Dendritic cell treated with granulocyte-macrophage colony-stimulating factor and Interleukin-4, amounts not matched to agents 40 ng/mL and 50 ng/mL, for 4 days (primary cell): ENCODE results near the gene PBXIP1.
"Not testable (repeated sequence)": the region's sequence is repeated elsewhere in the genome, so short reads cannot be mapped to it uniquely, and the experiment has no call there.

ENCODE experiments used
- H3K27ac Mint-ChIP-seq: one replicate; pipeline ENCODE4 v1.8.0; 2022; ENCODE audit warnings: mild to moderate bottlenecking, mixed read lengths
- H3K27me3 Mint-ChIP-seq: one replicate; pipeline ENCODE4 v1.8.0; 2022; ENCODE audit warnings: mild to moderate bottlenecking, mixed read lengths
- H3K36me3 Mint-ChIP-seq: one replicate; pipeline ENCODE4 v1.8.0; 2022; ENCODE audit warnings: low read depth, mixed read lengths
- H3K4me1 Mint-ChIP-seq: one replicate; pipeline ENCODE4 v1.8.0; 2022; ENCODE audit warnings: low read depth, mixed read lengths
- H3K4me3 Mint-ChIP-seq: one replicate; pipeline ENCODE4 v1.8.0; 2022; ENCODE audit warnings: mild to moderate bottlenecking, moderate library complexity, mixed read lengths
- H3K9me3 Mint-ChIP-seq: one replicate; pipeline ENCODE4 v1.8.0; 2022; ENCODE audit warnings: mixed read lengths
- intact Hi-C: fragments of 100-400 bp; cut with micrococcal nuclease; formaldehyde crosslinking; loops from one replicate; pipeline ENCODE4 v1.15.0; 2022

PBXIP1 gene

DNA sequence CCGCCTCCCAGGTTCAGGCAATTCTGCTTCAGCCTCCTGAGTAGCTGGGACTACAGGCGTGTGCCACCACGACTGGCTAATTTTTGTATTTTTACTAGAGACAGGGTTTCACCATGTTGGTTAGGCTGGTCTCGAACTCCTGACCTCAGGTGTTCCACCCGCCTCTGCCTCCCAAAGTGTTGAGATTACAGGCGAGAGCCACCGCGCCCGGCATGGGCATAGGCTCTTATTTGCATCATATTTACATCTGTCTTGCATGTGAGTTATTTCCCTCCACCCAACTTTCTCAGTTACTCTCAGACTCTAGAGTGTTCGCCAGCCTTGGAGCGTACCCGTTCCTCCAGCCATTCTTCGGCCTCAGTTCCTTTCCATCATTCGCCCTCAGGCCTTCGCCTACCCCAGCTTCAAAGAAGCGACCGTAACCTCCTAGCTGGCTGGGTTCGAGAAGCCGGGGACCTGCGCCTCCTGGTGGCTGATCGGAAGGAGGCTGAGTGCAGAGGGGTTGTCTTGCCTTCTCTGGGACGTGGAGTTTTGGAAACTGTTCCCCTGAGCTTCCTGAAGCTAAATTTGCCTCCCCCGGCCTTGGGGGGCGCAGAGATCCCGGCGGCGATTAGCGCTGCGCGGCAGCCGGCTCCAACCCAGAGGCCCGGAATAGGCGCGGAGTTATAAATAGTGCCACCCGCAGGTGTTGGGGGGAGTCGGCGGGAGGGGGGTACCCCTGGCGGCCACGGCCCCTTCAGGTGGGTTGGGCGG, 43.1 kb upstream of the PBXIP1 start:
- Mint-ChIP-seq H3K27me3 (no peaks in the 10 kb centered on the region), H3K4me1 (peaks cover 66% of the 10 kb centered on the region), H3K9me3 (no peaks in the 10 kb centered on the region), H3K27ac (peak overlapping the region; percentile 63), H3K4me3 (peak overlapping the region; percentile 99), H3K36me3 (peaks cover 32% of the 10 kb centered on the region)
- intact Hi-C loops, result loop anchor here (1.0 to 5.0 kb wide), 3 partner anchors 16 to 37 kb away; partner anchors contain the start of genes FLAD1 and PYGO2

DNA sequence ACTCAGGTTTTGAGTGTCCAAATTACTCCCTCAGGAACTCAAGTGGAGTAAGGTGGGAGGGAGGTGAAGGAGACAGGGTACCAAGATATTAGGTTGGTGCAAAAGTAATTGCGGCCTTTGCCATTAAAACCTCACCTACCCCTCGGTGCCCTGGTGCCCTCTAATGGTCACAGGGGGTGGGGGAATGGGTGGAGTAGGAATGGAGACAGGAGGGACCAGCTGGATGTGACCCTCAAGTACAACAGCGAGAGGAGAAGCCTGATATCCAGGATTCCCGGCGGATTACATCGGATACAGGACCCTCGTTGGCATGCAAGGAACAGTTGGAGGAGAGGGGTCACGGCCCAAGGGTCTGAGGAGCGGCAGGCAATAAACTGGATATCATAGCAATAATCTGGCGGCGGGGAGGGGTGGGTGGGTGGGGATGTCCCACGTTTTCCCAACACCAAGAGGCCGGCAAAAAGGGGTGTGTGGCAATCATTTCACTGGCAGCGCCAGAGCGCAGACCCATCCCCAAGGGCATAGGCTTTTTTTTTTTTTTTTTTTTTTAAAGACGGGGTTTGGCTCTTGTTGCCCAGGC, 42.4 kb upstream of the PBXIP1 start:
- Mint-ChIP-seq H3K27ac (peak overlapping the region; percentile 78), H3K4me1 (peaks cover 64% of the 10 kb centered on the region), H3K9me3 (no peaks in the 10 kb centered on the region), H3K4me3 (peak overlapping the region; percentile 26), H3K36me3 (peaks cover 25% of the 10 kb centered on the region), H3K27me3 (no peaks in the 10 kb centered on the region)
- intact Hi-C loops, result loop anchor here (2.0 to 5.0 kb wide), 2 partner anchors 15 to 36 kb away; partner anchors contain the start of genes FLAD1 and PYGO2

DNA sequence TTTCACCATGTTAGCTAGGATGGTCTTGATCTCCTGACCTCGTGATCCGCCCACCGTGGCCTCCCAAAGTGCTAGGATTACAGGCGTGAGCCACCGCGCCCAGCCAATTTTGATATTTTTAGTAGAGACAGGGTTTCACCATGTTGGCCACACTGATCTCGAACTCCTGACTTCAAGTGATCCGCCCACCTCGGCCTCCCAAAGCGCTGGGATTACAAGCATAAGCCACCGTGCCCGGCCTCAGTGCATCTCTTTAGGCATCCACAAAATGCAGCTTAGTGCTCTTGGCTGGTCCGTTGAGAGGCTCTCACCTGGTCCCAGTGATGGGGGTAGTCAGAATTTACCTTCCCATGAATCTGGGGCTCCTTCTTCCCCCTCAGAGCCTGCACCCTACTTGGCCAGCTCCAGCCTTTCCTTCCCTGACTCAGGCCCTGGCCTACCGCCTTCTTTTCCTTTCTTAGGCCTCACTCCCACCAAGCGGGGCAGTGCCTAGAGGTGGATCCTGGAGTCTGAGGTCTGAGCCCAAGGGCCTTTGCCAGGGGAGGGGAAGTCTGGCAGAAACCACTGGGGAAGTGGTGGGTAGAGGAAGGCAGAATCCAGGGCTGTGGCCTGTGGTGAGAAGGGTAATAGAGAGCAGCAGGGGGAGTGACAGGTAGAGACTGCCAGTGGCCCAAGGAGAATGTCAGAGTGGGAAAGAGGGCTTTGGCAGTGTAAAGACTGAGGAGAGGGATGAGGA, 41.2 kb upstream of the PBXIP1 start:
- Mint-ChIP-seq H3K27ac (peak overlapping the region; percentile 78), H3K36me3 (peaks cover 26% of the 10 kb centered on the region), H3K4me3 (peak overlapping the region; percentile 35), H3K9me3 (no peaks in the 10 kb centered on the region), H3K27me3 (no peaks in the 10 kb centered on the region), H3K4me1 (peaks cover 75% of the 10 kb centered on the region)
- intact Hi-C loops, result loop anchor here (5.0 kb wide), 1 partner anchor 35 kb away; the partner anchor contains the start of gene PYGO2

DNA sequence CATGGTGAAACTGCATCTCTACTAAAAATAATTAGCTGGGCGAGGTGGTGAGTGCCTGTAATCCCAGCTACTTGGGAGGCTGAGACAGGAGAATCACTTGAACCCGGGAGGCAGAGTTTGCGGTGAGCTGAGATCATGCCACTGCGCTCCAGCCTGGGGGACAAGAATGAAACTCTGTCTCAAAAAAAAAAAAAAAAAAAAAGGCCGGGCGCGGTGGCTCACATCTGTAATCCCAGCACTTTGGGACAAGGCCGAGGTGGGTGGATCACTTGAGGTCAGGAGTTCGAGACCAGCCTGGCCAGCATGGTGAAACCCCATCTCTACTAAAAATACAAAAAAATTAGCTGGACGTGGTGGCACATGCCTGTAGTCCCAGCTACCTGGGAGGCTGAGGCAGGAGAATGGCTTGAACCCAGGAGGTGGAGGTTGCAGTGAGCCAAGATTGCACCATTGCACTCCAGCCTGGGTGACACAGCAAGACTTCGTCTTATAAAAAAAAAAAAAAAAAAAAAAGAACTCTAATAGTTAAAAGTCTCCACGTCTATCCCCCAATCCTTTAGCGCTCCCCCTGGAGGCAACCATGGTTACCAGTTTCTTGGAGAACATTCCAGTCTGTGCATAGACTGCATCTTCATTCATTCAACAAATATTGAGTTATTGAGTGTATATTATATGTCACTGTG, 39.5 kb upstream of the PBXIP1 start:
- Mint-ChIP-seq H3K36me3 (peaks cover 25% of the 10 kb centered on the region), H3K27ac (peak overlapping the region; percentile 78), H3K4me1 (peaks cover 75% of the 10 kb centered on the region)
- not testable (repeated sequence) for H3K9me3 Mint-ChIP-seq, H3K27me3 Mint-ChIP-seq, H3K4me3 Mint-ChIP-seq
- intact Hi-C loops, result loop anchor here (5.0 kb wide), 1 partner anchor 33 kb away; the partner anchor contains the start of gene PYGO2

DNA sequence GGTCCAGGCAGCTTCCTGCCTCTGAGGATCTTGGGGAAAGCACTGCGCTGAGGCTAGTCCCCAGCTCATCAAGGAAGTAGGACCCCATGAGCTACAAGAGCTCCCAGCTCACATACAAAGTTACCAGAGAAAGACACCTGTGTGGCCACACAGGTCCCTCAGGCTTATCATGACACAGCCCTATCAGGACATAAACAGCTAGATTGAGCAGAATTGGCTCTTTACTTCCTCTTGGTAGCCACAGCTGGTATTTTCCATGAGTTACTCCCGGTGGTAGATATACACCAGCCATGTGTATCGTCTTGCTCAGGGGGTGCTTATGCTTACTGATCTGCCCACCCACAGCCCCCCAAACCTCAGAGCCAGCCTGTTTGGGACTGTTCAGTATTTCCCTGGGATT, 38.7 kb upstream of the PBXIP1 start:
- intact Hi-C loops, result no loop called here
- Mint-ChIP-seq H3K27ac (peak overlapping the region; percentile 70), H3K4me3 (no peak overlapping the region), H3K27me3 (no peaks in the 10 kb centered on the region), H3K9me3 (no peaks in the 10 kb centered on the region), H3K36me3 (peaks cover 29% of the 10 kb centered on the region), H3K4me1 (peaks cover 70% of the 10 kb centered on the region)

DNA sequence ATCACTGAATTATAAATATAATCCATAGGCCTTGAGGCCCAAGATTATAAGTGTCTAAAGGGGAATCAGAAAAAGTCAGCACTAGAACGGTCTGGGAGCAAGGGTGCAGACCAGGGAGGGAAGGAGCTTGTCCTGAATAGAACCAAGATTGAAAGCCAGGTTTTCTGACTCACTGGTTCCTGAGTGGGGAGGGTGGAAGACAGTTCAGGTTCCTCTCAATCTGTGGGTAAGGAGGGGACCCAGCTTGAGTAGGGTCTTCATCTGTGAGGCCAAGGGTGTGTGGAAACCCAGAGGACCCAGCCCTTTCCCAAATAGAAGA, 38.3 kb upstream of the PBXIP1 start:
- peaks cover 71% of the 10 kb centered on the region for H3K4me1 Mint-ChIP-seq
- peak overlapping the region; percentile 70 for H3K27ac Mint-ChIP-seq
- intact Hi-C loops, result no loop called here
- no peaks in the 10 kb centered on the region for H3K27me3 Mint-ChIP-seq
- no peaks in the 10 kb centered on the region for H3K9me3 Mint-ChIP-seq
- H3K36me3 Mint-ChIP-seq, result peaks cover 32% of the 10 kb centered on the region
- H3K4me3 Mint-ChIP-seq, result no peak overlapping the region

DNA sequence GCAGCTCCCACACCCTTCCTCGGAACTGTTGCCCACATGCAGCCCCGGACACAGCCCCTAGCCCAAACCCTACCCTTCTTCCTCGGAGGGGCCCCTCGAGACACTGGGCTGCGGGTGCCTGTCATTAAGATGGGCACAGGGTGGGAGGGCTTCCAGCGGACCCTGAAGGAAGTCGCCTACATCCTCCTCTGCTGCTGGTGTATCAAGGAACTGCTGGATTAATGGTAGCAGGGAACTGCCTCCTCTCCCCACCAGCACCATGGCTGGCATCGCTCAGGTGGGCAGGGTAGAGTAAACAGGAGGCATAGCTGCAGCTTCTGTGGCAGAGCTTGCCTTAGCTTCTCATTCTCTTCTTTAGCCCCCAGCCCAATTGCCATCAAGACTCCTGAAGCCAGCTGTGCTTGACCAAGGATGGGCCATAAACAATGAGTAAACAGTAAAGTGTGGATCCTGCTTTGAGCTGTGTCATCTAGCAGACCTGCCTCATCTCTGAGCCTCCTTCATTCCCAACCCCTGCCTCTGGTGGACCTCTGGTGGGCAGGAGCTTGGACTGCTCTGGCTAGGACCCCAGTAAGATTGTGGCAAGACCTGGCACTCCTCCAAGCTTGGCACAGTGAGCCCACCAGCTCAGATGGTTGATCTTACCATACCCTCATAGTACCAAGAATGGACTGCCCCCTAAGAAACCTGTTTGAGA, 37.8 kb upstream of the PBXIP1 start, which contains the start of gene LENEP:
Gene LENEP (plus strand): TSS at position 15 of the 697 bp plus-strand sequence. CDS start 22 bp downstream, at position 37.
- Mint-ChIP-seq H3K9me3 (no peaks in the 10 kb centered on the region), H3K4me3 (no peak within 1 kb of the TSS), H3K4me1 (peaks cover 71% of the 10 kb centered on the region), H3K27ac (peak within 1 kb of the TSS; percentile 70), H3K36me3 (peaks cover 37% of the 10 kb centered on the region), H3K27me3 (no peaks in the 10 kb centered on the region)
- intact Hi-C loops, result no loop called here

DNA sequence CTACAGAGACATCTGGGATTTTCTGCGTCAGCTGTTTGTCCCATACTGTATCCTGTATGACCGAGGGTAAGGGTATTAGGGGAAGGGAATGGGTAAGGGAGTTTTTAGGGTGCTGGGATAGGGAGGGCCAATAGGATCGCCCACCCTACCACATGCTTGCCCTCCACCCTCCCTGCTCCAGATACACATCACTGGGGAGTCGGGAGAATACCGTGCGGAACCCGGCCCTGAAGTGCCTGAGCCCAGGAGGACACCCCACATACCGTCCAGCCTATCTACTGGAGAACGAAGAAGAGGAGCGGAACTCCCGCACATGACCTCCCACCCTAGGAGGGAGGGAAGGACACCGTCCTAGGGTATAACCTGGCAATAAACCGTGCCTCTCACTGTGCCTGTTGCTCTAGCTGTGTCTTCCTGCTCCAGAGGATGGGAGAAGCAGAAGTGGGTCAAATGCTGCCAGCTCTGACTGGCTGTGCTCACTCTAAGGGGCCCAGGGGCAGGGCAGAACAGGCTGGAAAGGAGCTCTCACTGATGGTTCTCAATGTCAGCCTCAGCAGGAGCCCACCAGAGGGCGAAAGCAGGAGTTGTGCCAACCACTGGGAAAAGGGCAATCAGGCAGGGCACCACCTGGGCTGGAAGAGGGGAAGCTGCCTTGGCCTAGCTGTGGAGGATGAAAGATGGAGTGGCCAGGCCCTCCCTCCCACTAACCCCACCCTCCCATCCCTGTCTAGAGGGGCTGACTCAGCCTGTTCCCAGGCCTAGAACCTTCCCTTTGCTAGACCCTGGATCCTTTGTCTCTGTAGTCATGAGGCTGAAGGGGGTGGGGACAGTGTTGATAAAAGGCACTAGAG, 37.0 kb upstream of the PBXIP1 start:
- Mint-ChIP-seq H3K9me3 (no peaks in the 10 kb centered on the region), H3K4me1 (peaks cover 69% of the 10 kb centered on the region), H3K27ac (peak overlapping the region; percentile 39), H3K4me3 (no peak overlapping the region), H3K36me3 (peaks cover 45% of the 10 kb centered on the region), H3K27me3 (no peaks in the 10 kb centered on the region)
- intact Hi-C loops, result no loop called here

DNA sequence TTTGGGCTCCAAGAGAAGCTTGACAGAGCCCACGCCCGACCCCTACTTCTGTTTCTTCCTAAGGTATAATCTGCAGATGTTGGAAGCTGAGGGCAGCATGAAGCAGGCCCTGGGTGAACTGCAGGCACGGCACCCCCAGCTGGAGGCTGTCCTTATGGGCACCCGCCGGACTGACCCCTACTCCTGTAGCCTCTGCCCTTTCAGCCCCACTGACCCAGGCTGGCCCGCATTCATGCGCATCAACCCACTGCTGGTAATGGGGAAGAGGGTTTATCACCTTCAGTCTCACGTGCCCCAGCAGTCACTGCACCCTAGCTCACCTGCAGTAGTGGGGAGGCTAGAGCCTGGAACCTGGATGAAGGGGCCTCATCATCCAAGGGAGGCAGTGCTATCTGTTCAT, 34.4 kb upstream of the PBXIP1 start:
- Mint-ChIP-seq H3K4me3 (no peak overlapping the region), H3K36me3 (peaks cover 72% of the 10 kb centered on the region), H3K9me3 (no peaks in the 10 kb centered on the region), H3K4me1 (peaks cover 54% of the 10 kb centered on the region), H3K27ac (no peak overlapping the region), H3K27me3 (no peaks in the 10 kb centered on the region)
- intact Hi-C loops, result no loop called here

DNA sequence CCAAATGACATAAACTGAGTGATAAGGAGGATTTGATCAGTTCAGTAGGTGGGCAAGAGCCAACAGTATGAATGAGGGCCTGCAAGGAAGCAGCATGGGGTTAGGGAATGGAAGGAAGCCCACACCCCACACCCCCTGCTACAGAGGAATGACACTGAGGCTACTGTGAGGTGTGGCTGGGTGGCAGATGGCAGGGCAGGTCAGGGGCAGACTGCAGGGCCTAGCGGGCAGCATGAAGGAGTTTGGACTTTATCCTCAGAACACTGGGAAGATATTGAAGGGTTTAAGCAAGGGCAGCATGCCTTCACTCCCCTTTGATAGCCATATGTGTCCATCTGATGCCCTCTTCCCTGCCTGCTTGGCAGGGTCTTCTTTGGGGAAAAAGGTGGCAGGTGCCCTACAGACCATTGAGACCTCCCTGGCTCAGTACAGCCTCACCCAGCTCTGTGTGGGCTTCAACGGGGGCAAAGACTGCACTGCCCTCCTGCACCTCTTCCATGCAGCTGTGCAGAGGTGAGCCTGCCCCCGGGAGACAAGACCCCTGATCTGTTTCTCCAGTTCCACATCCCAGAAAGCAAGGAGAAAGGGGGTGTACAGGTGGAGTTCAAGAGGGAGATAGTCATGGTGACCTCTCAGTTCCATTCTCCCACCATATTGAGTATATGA, 33.4 kb upstream of the PBXIP1 start:
- no peak overlapping the region for H3K27ac Mint-ChIP-seq
- peaks cover 74% of the 10 kb centered on the region for H3K36me3 Mint-ChIP-seq
- intact Hi-C loops, result no loop called here
- no peaks in the 10 kb centered on the region for H3K9me3 Mint-ChIP-seq
- H3K27me3 Mint-ChIP-seq, result no peaks in the 10 kb centered on the region
- no peak overlapping the region for H3K4me3 Mint-ChIP-seq
- H3K4me1 Mint-ChIP-seq, result peaks cover 45% of the 10 kb centered on the region

DNA sequence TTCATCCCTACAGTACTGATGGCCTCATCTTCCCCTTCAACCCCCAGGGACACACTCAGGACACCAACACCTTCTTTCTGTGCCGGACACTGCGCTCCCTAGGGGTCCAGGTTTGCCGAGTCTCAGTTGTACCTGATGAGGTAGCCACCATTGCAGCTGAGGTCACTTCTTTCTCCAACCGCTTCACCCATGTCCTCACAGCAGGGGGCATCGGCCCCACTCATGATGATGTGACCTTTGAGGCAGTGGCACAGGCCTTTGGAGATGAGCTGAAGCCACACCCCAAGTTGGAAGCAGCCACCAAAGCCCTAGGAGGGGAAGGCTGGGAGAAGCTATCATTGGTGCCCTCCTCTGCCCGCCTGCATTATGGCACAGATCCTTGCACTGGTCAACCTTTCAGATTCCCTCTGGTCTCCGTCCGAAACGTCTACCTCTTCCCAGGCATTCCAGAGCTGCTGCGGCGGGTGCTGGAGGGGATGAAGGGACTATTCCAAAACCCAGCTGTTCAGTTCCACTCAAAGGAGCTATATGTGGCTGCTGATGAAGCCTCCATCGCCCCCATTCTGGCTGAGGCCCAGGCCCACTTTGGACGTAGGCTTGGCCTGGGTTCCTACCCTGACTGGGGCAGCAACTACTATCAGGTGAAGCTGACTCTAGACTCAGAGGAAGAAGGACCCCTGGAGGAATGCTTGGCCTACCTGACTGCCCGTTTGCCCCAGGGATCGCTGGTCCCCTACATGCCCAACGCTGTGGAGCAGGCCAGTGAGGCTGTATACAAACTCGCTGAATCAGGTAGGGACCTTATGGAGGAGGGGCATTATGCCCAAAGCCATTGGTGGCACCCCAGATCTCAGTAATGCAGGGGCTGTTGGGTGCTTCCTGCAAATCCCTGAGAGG, 32.4 kb upstream of the PBXIP1 start:
- Mint-ChIP-seq H3K9me3 (no peaks in the 10 kb centered on the region), H3K27ac (no peak overlapping the region), H3K27me3 (no peaks in the 10 kb centered on the region), H3K4me3 (no peak overlapping the region), H3K36me3 (peaks cover 74% of the 10 kb centered on the region), H3K4me1 (peaks cover 39% of the 10 kb centered on the region)
- intact Hi-C loops, result no loop called here
